Measurements from ENCODE around the gene STUM.
"Not testable (repeated sequence)": the region's sequence is repeated elsewhere in the genome, so short reads cannot be mapped to it uniquely, and the experiment has no call there.

STUM gene

GRCh38 chr1:226606311-226607267 is 58.0 kb downstream of the STUM start:
- no peak for DNase-seq

DNA sequence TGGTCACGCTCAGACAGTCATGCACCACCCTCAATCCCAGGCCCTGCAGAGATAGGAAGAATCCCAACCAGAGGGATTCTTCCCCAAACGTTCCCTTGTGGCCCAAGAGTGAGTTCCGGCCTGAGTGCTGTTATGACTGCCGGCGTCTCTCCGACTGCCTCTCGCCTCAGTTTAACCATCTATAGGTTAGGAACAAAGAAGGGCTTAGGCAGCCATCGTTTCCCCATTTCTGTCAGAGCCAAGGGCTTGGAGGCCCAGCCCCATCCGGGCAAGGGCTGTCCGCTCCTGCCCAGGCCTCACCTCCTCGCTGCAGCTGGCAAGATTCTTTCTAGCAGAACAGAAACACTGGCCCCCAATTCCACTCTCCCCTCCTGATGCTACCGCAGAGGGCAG is 58.7 kb downstream of the STUM start:
- no peak for DNase-seq

GRCh38 chr1:226607821-226608220 is 59.3 kb downstream of the STUM start:
- DNase-seq = no peak

GRCh38 chr1:226608699-226609505 is 60.3 kb downstream of the STUM start:
- DNase-seq = peak; percentile 73 to 79

DNA sequence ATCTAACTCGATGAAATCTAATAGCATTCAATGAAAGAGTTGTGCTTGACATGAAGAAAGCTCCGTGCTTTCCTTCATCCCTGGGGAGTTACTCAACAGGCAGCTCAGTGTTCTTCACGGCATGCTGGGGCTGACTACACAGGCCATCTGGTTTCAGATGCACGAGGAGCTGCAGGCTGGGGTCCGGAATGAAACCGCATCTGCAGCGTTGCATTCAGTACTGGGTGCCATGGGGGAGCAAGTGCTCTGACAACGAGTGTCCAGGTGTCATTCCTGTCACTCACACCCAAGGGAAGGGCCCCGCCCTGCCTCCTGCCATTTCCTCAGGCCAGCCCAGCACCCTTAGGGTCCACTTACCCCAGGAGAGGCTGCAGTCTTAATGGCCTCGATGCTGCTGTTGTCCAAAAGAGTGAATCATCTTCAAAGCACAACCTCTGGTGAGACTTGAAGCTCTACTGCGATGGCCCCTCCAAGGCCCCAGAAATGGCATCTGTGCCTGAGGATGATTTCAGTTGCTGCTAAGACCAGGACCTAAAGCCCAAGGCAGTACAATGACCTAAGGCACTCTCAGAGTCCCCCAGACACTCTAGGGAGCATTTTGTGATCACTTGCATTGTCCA is 61.4 kb downstream of the STUM start:
- no peak for DNase-seq

GRCh38 chr1:226610671-226611070 is 62.1 kb downstream of the STUM start:
- DNase-seq = no peak

GRCh38 chr1:226611301-226611700 is 62.7 kb downstream of the STUM start:
- no peak for DNase-seq

- not testable (repeated sequence) for DNase-seq
Observed at GRCh38 chr1:226611980-226612379, 63.4 kb downstream of the STUM start.

GRCh38 chr1:226615876-226616275 is 67.3 kb downstream of the STUM start:
- no peak for DNase-seq

- no peak for DNase-seq
Observed at GRCh38 chr1:226616636-226617035, 68.1 kb downstream of the STUM start.

- no peak for DNase-seq
Observed at GRCh38 chr1:226617109-226617508, 68.5 kb downstream of the STUM start.

- not testable (repeated sequence) for DNase-seq
Observed at GRCh38 chr1:226617719-226618118, 69.2 kb downstream of the STUM start.

GRCh38 chr1:226618380-226618779 is 69.8 kb downstream of the STUM start:
- DNase-seq = no peak

- no peak for DNase-seq
Observed at GRCh38 chr1:226619031-226619430, 70.5 kb downstream of the STUM start.

DNA sequence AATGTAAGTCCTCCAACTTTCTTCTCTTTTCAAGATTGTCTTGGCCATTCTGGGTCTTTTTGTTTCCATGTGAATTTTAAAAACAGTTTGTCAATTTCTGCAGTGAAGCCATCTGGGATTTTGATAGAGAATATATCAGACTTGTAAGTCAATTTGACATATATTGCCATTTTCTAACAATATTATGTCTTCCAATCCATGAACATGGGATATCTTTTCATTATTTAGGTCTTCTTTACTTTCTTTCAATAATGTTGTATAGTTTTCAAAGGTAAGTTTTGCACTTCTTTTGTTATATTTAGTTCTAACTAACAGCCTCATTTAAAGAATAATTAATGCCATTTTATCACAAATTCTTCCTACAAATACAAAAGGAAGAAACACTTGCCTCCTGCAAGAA is 73.4 kb downstream of the STUM start:
- no peak for DNase-seq

GRCh38 chr1:226624526-226624925 is 76.0 kb downstream of the STUM start:
- DNase-seq = no peak

- DNase-seq = no peak
Observed at GRCh38 chr1:226625326-226625725, 76.8 kb downstream of the STUM start.

- DNase-seq = no peak
Observed at GRCh38 chr1:226625832-226626576, 77.4 kb downstream of the STUM start.

DNA sequence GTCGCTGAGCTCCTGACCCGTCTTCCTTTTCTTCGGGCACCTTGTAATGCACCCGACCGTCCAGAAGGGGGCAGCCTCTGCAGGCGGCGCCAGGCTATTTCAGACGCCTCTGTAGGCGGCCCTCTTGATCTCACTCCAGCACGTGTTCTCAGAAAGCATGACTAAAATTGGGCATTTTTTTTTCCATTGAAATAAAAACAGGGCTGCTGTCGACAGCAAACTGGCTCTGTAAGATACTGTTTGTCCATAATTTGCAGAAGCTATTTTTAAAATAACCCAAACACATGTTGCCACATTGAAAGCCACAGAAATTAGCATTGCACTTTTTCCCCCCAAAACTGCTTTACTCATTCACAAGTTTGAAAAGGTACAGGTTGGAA is 78.0 kb downstream of the STUM start:
- DNase-seq = peak; percentile 89 to 91

DNA sequence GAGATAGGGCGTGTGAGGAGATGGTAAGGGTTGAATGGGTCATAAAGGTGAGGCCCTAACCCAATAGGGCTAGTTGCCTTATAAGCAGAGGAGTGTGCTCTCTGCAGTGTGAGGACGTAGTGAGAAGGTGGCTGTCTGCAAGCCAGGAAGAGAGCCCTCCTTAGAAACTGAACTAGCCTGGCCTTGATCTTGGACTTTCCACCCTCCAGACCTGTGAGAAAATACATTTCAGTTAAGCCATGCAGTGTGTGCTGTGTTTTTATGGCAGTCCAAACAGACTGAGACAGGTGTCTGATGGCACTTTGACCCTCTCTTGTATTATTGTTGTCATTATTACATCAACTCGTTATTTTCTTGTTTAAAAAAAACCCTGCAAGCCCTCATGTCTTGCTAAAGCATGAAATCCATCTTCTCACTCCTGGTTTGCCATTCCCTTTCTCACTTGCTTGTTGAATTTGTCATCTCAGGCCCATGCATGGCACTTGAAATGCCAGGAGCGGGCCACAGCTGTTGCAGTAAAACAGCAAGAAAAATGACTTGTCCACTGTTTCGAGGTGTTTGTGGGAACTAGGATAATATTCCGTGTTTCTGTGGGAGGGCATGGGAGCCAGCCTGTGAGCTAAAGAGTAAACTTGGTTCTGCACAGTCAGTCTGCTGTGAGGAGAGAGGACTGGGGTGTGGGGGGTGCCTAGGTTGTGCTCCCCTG is 78.6 kb downstream of the STUM start:
- no peak for DNase-seq

DNA sequence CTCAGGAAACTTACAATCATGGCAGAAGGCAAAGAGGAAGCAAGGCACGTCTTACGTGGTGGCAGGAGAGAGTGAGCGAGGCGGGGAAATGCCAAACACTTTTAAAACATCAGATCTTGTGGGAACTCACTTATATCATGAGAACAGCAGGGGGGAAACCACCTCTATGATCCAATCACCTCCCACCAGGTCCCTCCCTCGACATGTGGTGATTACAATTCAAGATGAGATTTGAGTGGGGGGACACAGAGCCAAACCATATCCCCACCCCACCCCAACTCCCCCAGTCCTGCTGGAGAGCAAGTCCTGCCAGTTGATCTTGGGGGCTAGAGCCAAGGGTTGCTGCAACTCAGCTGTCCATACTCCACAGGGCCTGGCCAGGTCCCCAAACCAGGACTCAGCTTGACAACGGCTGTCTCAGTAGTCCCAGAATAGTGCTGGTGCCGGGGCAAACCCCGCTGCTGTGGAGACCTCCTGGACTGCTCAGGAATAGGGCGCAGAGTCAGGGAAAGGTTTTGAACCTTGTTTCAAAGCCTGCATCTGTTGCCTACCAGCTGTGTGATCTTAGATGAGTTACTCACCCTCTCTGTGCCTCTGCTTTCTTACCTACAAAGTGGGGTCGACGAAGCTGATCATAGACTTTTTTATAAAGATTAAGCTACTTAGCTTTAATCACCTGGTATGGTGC is 79.5 kb downstream of the STUM start:
- no peak for DNase-seq
